GM21381 (cell line): ENCODE data around the gene LRRC4C.
A peak's percentile ranks its signal among the peaks of the same experiment; 100 is the strongest.
"Not testable (repeated sequence)": the region's sequence is repeated elsewhere in the genome, so short reads cannot be mapped to it uniquely, and the experiment has no call there.

Source experiments
- ATAC-seq: cut with Tn5 transposase; IDR thresholded peaks from one replicate; pipeline ENCODE4 v1.9.1; 2021; ENCODE audit warnings: mild to moderate bottlenecking, moderate library complexity; ENCODE audit not compliant: unreplicated experiment

The LRRC4C gene

GRCh38 chr11:40192590-40192989, 1266.9 kb downstream of the LRRC4C start:
- ATAC-seq = not testable (repeated sequence)

- ATAC-seq = no peak
These were observed 1269.2 kb downstream of the LRRC4C start for GRCh38 chr11:40190294-40190693.

GRCh38 chr11:40188848-40189247, 1270.6 kb downstream of the LRRC4C start:
- no peak for ATAC-seq

- ATAC-seq = no peak
These were observed 1272.2 kb downstream of the LRRC4C start for GRCh38 chr11:40187295-40187694.

GRCh38 chr11:40186437-40187263, 1272.8 kb downstream of the LRRC4C start:
- no peak for ATAC-seq

GRCh38 chr11:40185793-40186192, 1273.7 kb downstream of the LRRC4C start:
- ATAC-seq = no peak

GRCh38 chr11:40183073-40184064, 1276.1 kb downstream of the LRRC4C start:
- ATAC-seq = peak; percentile 90

- ATAC-seq = no peak
These were observed 1279.9 kb downstream of the LRRC4C start for GRCh38 chr11:40179541-40179940.

- ATAC-seq = no peak
These were observed 1281.0 kb downstream of the LRRC4C start for GRCh38 chr11:40178470-40178869.

GRCh38 chr11:40175980-40176379, 1283.5 kb downstream of the LRRC4C start:
- ATAC-seq = no peak

GRCh38 chr11:40170078-40170477, 1289.4 kb downstream of the LRRC4C start:
- ATAC-seq = no peak

GRCh38 chr11:40168414-40168813, 1291.0 kb downstream of the LRRC4C start:
- ATAC-seq = peak; percentile 88

GRCh38 chr11:40167805-40168204, 1291.6 kb downstream of the LRRC4C start:
- ATAC-seq = not testable (repeated sequence)

- no peak for ATAC-seq
These were observed 1292.6 kb downstream of the LRRC4C start for GRCh38 chr11:40166892-40167291.

- no peak for ATAC-seq
These were observed 1296.3 kb downstream of the LRRC4C start for GRCh38 chr11:40162901-40163883.

- ATAC-seq = no peak
These were observed 1297.5 kb downstream of the LRRC4C start for GRCh38 chr11:40161854-40162410.

- ATAC-seq = no peak
These were observed 1299.0 kb downstream of the LRRC4C start for GRCh38 chr11:40160418-40160817.

- no peak for ATAC-seq
These were observed 1309.7 kb downstream of the LRRC4C start for GRCh38 chr11:40149721-40150120.

- ATAC-seq = no peak
These were observed 1318.9 kb downstream of the LRRC4C start for GRCh38 chr11:40140560-40140959.

GRCh38 chr11:40139536-40139935, 1319.9 kb downstream of the LRRC4C start:
- ATAC-seq = no peak
